IMR-90 (cell line): ENCODE measurements around the gene DUSP22. TPM values are rescaled to one million over a fixed set of nuclear protein-coding genes. Genes with fewer than 3 reads are reported as not detected.
A peak's percentile ranks its signal among the peaks of the same experiment; 100 is the strongest.

Experiments
- ATAC-seq: fragments of 200-7000 bp; cut with Tn5 transposase; 2 replicates; pipeline ENCODE4 v1.9.1; 2020; ENCODE audit warnings: low read depth, mild to moderate bottlenecking, moderate library complexity
- BruUV-seq: library from RNA; stranded (reverse); fragments of 400-500 nt; replicated peaks from 2 replicates; lab custom pipeline; 2021; lab: Mats Ljungman, UMichigan
- CTCF ChIA-PET: fragments of 300-600 bp; formaldehyde crosslinking; extraction: SDS; loops from one replicate; lab custom pipeline; 2021; ENCODE audit warnings: antibody characterized with exemption; lab: Yijun Ruan, JAX
- POLR2A ChIA-PET: fragments of 300-600 bp; sonication (Branson Sonifier 250); formaldehyde crosslinking; loops from one replicate; lab custom pipeline; 2022; ENCODE audit warnings: antibody characterized with exemption; ENCODE audit not compliant: unreplicated experiment; lab: Charles Lee
- DNase-seq: peaks from one replicate; pipeline ENCODE4 v3.0.0; 2013
- H2AFZ ChIP-seq: replicated peaks from 2 replicates; pipeline ENCODE3; 2013; ENCODE audit warnings: low read length, mild to moderate bottlenecking; ENCODE audit not compliant: poor library complexity
- H2AK5ac ChIP-seq: 2 replicates; pipeline ENCODE4 v1.6.1; 2013; ENCODE audit warnings: low read depth, low read length, inconsistent platforms
- H2AK9ac ChIP-seq: replicated peaks from 2 replicates; pipeline ENCODE3; 2013; ENCODE audit warnings: mild to moderate bottlenecking, low read depth, low read length, moderate library complexity; ENCODE audit not compliant: poor library complexity
- H2BK120ac ChIP-seq: 2 replicates; pipeline ENCODE4 v1.6.1; 2013; ENCODE audit warnings: low read depth, low read length, inconsistent platforms
- H2BK15ac ChIP-seq: 3 replicates; pipeline ENCODE4 v1.6.1; 2013; ENCODE audit warnings: low read depth, low read length, inconsistent platforms
- H2BK20ac ChIP-seq: 2 replicates; pipeline ENCODE4 v1.6.1; 2013; ENCODE audit warnings: low read depth, mild to moderate bottlenecking, inconsistent platforms, low read length, moderate library complexity
- H2BK5ac ChIP-seq: 2 replicates; pipeline ENCODE4 v1.6.1; 2013; ENCODE audit warnings: mild to moderate bottlenecking, low read depth, low read length, inconsistent platforms; ENCODE audit not compliant: poor library complexity, severe bottlenecking
- H3K14ac ChIP-seq: replicated peaks from 2 replicates; pipeline ENCODE4 v1.6.1; 2013; ENCODE audit warnings: low read depth, low read length, inconsistent platforms
- H3K18ac ChIP-seq: 2 replicates; pipeline ENCODE4 v1.6.1; 2013; ENCODE audit warnings: low read depth, low read length, control low read depth
- H3K23ac ChIP-seq: 2 replicates; pipeline ENCODE4 v1.6.1; 2013; ENCODE audit warnings: low read depth, low read length, inconsistent platforms
- H3K27ac ChIP-seq: 2 replicates; pipeline ENCODE4 v1.5.1; 2013; ENCODE audit warnings: mild to moderate bottlenecking, control low read depth, low read length; ENCODE audit not compliant: insufficient read depth
- H3K27me3 ChIP-seq: 2 replicates; pipeline ENCODE4 v1.6.1; 2013; ENCODE audit warnings: low read length; ENCODE audit not compliant: control insufficient read depth, insufficient read depth
- H3K36me3 ChIP-seq: 2 replicates; pipeline ENCODE4 v1.6.1; 2013; ENCODE audit warnings: low read length, mixed read lengths; ENCODE audit not compliant: control insufficient read depth, insufficient read depth
- H3K4ac ChIP-seq: 2 replicates; pipeline ENCODE4 v1.6.1; 2013; ENCODE audit warnings: low read depth, low read length, inconsistent platforms
- H3K4me1 ChIP-seq: 2 replicates; pipeline ENCODE4 v1.6.1; 2013; ENCODE audit warnings: low read length, mixed read lengths; ENCODE audit not compliant: control insufficient read depth, insufficient read depth
- H3K4me2 ChIP-seq: 2 replicates; pipeline ENCODE4 v1.6.1; 2013; ENCODE audit warnings: low read depth, mild to moderate bottlenecking, control low read depth, low read length, moderate library complexity
- H3K4me3 ChIP-seq: 2 replicates; pipeline ENCODE4 v1.5.1; 2013; ENCODE audit warnings: low read depth, mild to moderate bottlenecking, control low read depth, low read length, moderate library complexity; ENCODE audit not compliant: insufficient read depth
- H3K56ac ChIP-seq: 2 replicates; pipeline ENCODE4 v1.6.1; 2013; ENCODE audit warnings: low read length, inconsistent platforms; ENCODE audit not compliant: insufficient read depth; ENCODE audit errors: extremely low read depth
- H3K79me1 ChIP-seq, 2 experiments: 2 replicates each; pipeline ENCODE4 v1.6.1; 2013; ENCODE audit warnings: low read length in 2 of 2, inconsistent platforms in 1 of 2, low read depth in 1 of 2
- H3K9ac ChIP-seq: 2 replicates; pipeline ENCODE4 v1.6.1; 2013; ENCODE audit warnings: low read depth, low read length, control low read depth
- H3K9me1 ChIP-seq: 2 replicates; pipeline ENCODE4 v1.6.1; 2013; ENCODE audit warnings: low read length, inconsistent platforms; ENCODE audit not compliant: insufficient read depth
- H3K9me3 ChIP-seq: 2 replicates; pipeline ENCODE4 v1.6.1; 2013; ENCODE audit warnings: low read length; ENCODE audit not compliant: control insufficient read depth, insufficient read depth
- H4K20me1 ChIP-seq: 2 replicates; pipeline ENCODE4 v1.6.1; 2013; ENCODE audit warnings: low read length, inconsistent platforms; ENCODE audit not compliant: insufficient read depth
- H4K5ac ChIP-seq: 2 replicates; pipeline ENCODE4 v1.6.1; 2013; ENCODE audit warnings: mild to moderate bottlenecking, low read depth, low read length, control low read depth
- H4K8ac ChIP-seq, 2 experiments: 2 replicates each; pipeline ENCODE4 v1.6.1; 2013; ENCODE audit warnings: low read depth in 2 of 2, low read length in 2 of 2, control low read depth in 1 of 2, inconsistent platforms in 1 of 2
- H4K91ac ChIP-seq: 2 replicates; pipeline ENCODE4 v1.6.1; 2013; ENCODE audit warnings: low read depth, low read length, inconsistent platforms; ENCODE audit not compliant: insufficient read depth
- CEBPB ChIP-seq: IDR thresholded peaks from 2 replicates; pipeline ENCODE4 v1.6.1; 2012; ENCODE audit warnings: low read depth, low read length, improper control_type of control experiment
- FOS ChIP-seq: fragments of 150-350 bp; IDR thresholded peaks from 2 replicates; pipeline ENCODE4 v1.6.1; 2016; ENCODE audit warnings: low read depth, low read length
- NFE2L2 ChIP-seq: fragments of 150-350 bp; IDR thresholded peaks from 2 replicates; pipeline ENCODE4 v1.6.1; 2016; ENCODE audit warnings: low read depth, mild to moderate bottlenecking, low read length
- WGBS, 2 experiments: methylation state at CpG; one replicate each; pipeline versions ENCODE4 v1.1.5 to v1.1.7; 2013; ENCODE audit warnings: missing lambda C conversion rate in 2 of 2; ENCODE audit not compliant: insufficient read length in 1 of 2; ENCODE audit errors: extremely low coverage in 2 of 2; 5-methylcytosine and 5-hydroxymethylcytosine counted together
- dilution Hi-C: fragments of 300-500 bp; cut with HindIII; formaldehyde crosslinking; loops from one replicate; pipeline ENCODE4 v1.14.3; 2018; ENCODE audit warnings: low sequenced_read_pairs; ENCODE audit not compliant: unreplicated experiment
- in situ Hi-C: fragments of 300-500 bp; cut with MboI; formaldehyde crosslinking; loops from 3 replicates; pipeline ENCODE4 v1.14.3; 2019; ENCODE audit warnings: low sequenced_read_pairs, inconsistent platforms, mixed read lengths
- intact Hi-C: fragments of 100-400 bp; cut with micrococcal nuclease; formaldehyde crosslinking; loops from 2 replicates; pipeline ENCODE4 v1.10.0; 2022
- polyA plus RNA-seq, 3 experiments: library from polyadenylated mRNA; depleted of rRNA; stranded (reverse); fragments of >200 nt; gene quantifications; 2 replicates each; pipeline ENCODE4 v1.2.3, GENCODE V29; 2012; ENCODE audit warnings: low replicate concordance in 1 of 3
- total RNA-seq: library from RNA; depleted of rRNA; stranded (reverse); fragments of >200 nt; gene quantifications from 2 replicates; pipeline ENCODE4 v1.2.3, GENCODE V29; 2012

The DUSP22 gene
- total and polyA plus RNA-seq, 2 of the 4 experiments (the other 2 are of a cell fraction) = 7.1 to 8.2 TPM

DNA sequence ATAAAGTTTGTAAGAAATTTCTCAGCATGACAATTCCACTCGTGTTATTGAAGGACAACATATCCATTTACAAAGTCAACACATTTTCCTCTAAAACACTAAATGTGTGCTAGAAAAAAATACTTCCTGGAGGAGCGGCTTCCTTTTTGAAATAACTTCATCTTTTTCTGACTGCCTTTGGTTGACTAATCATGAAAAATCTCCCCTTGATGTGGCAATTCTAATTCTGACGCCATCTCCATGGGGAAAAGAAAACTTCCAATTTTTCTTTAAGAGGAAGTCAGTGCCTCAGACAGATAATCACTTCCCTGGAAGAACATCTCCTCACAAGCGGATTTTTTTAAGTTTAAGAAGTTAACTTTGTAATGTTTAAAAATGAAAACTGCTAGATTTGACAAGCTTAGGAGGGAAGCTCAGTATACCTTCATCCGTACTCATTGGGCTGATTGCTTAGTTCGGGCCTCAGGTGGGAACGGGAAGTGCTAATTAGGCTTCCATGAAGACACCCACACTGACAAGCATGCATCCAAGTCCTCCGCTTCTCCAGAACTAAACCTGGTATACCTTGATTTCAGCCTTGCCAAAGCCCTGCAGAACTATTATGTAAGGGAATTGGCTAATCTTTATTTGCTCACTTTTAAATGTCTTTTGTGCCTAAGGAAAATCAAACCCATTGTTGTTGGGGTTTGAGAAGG, 35.1 kb upstream of the DUSP22 start:
- dilution Hi-C loops = no loop called here
- Histone ChIP-seq H2AFZ (no peak overlapping the region), H3K27ac (no peak overlapping the region)

More for the DNA sequence above, 35.1 kb upstream of the DUSP22 start:
- peak; percentile 6 for DNase-seq
- no peak overlapping the region for H3K4ac ChIP-seq
- no CpG with 5 or more reads among the region's 8 CpGs for WGBS, 2 experiments
- no peaks in the 10 kb centered on the region for H3K9me1 ChIP-seq
- no peaks in the 10 kb centered on the region for H3K79me1 ChIP-seq
- no peak overlapping the region for H2AK5ac ChIP-seq
- H2BK20ac ChIP-seq = no peak overlapping the region
- no peak overlapping the region for H2BK120ac ChIP-seq
- no peak overlapping the region for H4K5ac ChIP-seq
- H4K91ac ChIP-seq = no peak overlapping the region
- no peak overlapping the region for H3K9ac ChIP-seq
- H3K23ac ChIP-seq = no peak overlapping the region
- no peak overlapping the region for H2BK15ac ChIP-seq
- H2BK5ac ChIP-seq = no peak overlapping the region
- H4K8ac ChIP-seq = no peak overlapping the region
- no peak overlapping the region for H3K18ac ChIP-seq
- H3K27me3 ChIP-seq = peaks cover 2% of the 10 kb centered on the region; the same call in 1 of the 2 replicates
- BruUV-seq = no TSS peak
- H3K56ac ChIP-seq = no peak overlapping the region
- no peaks in the 10 kb centered on the region for H3K9me3 ChIP-seq
- no peak for ATAC-seq
- no peak overlapping the region for H3K14ac ChIP-seq
- H3K36me3 ChIP-seq = no peaks in the 10 kb centered on the region
- H3K4me2 ChIP-seq = no peak overlapping the region
- intact Hi-C loops (no loop called here), in situ Hi-C loops (no loop called here)
- ChIA-PET CTCF (no interaction called here), POLR2A (no interaction called here)
- H4K20me1 ChIP-seq = no peaks in the 10 kb centered on the region
- no peak overlapping the region for H3K4me3 ChIP-seq
- no peaks in the 10 kb centered on the region for H3K4me1 ChIP-seq
- no peak for TF ChIP-seq FOS
- TF ChIP-seq CEBPB = peak; percentile 46; the same call in 1 of the 2 replicates
- no peak for TF ChIP-seq NFE2L2
- H2AK9ac ChIP-seq = no peak overlapping the region
